Right lobe of liver (tissue), 6 donors: Measurements from ENCODE around the gene SPIRE2. TPM values are rescaled to one million over a fixed set of nuclear protein-coding genes. Genes with fewer than 3 reads are reported as not detected.

Experiments
- ATAC-seq, 4 donors: fragments of 200-7000 bp; cut with Tn5 transposase; one replicate each; pipeline ENCODE4 v1.9.1; 2020; ENCODE audit warnings: mild to moderate bottlenecking in 4 of 4, moderate library complexity in 4 of 4
- DNase-seq, 3 donors: peaks; one replicate each; pipeline ENCODE4 v3.0.0-alpha.2; 2020
- H3K27ac ChIP-seq, 3 donors: fragments of 200-600 bp; one replicate each; pipeline ENCODE4 v1.8.0; 2022
- H3K27me3 ChIP-seq, 2 donors: fragments of 200-600 bp; one replicate each; pipeline ENCODE4 v1.8.0; 2022
- H3K36me3 ChIP-seq, 4 donors: fragments of 200-600 bp; sonication (generic) in 1 of 4; one replicate each; pipeline versions ENCODE4 v1.5.1 to v1.8.0; 2017 to 2022; ENCODE audit warnings: control low read depth in 1 of 4
- H3K4me1 ChIP-seq, 4 donors: fragments of 200-600 bp; sonication (generic) in 1 of 4; one replicate each; pipeline versions ENCODE4 v1.5.1 to v1.8.0; 2017 to 2022; ENCODE audit warnings: control low read depth in 1 of 4
- H3K4me3 ChIP-seq, 3 donors: fragments of 200-600 bp; one replicate each; pipeline ENCODE4 v1.8.0; 2022
- H3K9me3 ChIP-seq, 4 donors: fragments of 200-600 bp; sonication (generic) in 1 of 4; one replicate each; pipeline versions ENCODE4 v1.5.1 to v1.8.0; 2017 to 2022; ENCODE audit warnings: control low read depth in 1 of 4
- POLR2A ChIP-seq: fragments of 450-650 bp; IDR thresholded peaks from one replicate; pipeline ENCODE4 v1.6.1; 2017; ENCODE audit warnings: antibody characterized with exemption, mild to moderate bottlenecking
- WGBS: methylation state at CpG from one replicate; pipeline ENCODE4 v1.1.6; 2018; ENCODE audit warnings: low coverage, low lambda C conversion rate; ENCODE audit not compliant: insufficient coverage; ENCODE audit errors: missing lambda C conversion rate; 5-methylcytosine and 5-hydroxymethylcytosine counted together
- intact Hi-C, 2 donors: fragments of 100-400 bp; cut with DNase I; formaldehyde crosslinking; loops; one replicate each; pipeline versions ENCODE4 v1.11.2 to v1.14.1; 2022
- total RNA-seq, 6 experiments: library from RNA; depleted of rRNA in 2 of 6; stranded (reverse); fragments of >200 nt in 2 of 6; fragmentation: NEBNext Ultra II Directional in 3 of 6; extraction: Animal tissue kit (Norgen Biotek cat#: 25700) in 3 of 6; gene quantifications; one replicate each; pipeline versions ENCODE4 v1.1.0 to v1.2.4, GENCODE V29; 2016 to 2023
- TF ChIP-seq, protein P1 (sequence below), 4 donors: fragments of 200-600 bp in 3 of 4; fragments of 450-650 bp in 1 of 4; IDR thresholded peaks; one replicate each; pipeline versions ENCODE4 v1.5.1 to v1.8.0; 2016 to 2022; ENCODE audit warnings: antibody characterized with exemption in 4 of 4, mild to moderate bottlenecking in 2 of 4
- donor health status: DM: no; HTN: yes; CAD: no.
- donor health status: DM: no; HTN: no; CAD: no.
- donor health status: DM: no; HTN: no; CAD: no.
- donor health status: DM: no; HTN: yes; CAD: no.
- donor health status: DM: no; HTN: yes; CAD: no.

Gene SPIRE2
- total RNA-seq, 6 experiments from 2014 or later, result 4.8 to 7.8 (median 6.1) TPM

DNA sequence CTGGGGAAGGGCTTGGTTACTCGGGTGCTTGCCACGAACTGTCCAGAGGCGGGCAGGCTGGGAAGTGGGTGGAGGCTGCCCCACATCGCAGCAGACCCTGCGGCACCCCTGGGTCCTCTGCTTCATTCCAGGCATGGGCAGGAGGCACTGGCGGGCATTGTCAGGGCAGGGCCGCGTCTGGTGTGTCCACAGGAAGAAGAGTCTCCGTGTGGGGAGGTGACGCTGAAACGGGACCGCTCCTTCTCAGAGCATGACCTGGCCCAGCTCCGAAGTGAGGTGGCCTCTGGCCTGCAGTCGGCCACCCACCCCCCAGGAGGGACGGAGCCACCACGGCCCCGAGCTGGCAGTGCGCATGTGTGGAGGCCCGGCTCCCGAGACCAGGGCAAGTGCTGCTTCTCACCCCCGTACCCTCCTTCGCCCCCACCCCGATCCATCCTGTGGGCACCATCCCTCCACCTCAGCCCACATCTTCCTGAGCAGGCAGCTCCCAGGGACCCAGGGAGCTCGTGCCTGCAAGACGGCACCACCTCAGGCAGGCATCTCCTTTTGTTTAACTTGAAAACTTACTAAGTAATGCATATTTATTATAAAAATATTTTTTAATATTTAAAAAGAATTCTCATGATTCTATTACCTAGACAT, 30.8 kb downstream of the SPIRE2 start:
- WGBS, result 94% methylated on average over 4 of the region's 25 CpGs
- DNase-seq (no peak), ATAC-seq (no peak)
- H3K4me1 ChIP-seq, result no peaks in the 10 kb centered on the region
- intact Hi-C loops, result no loop called here
- no peak overlapping the region for H3K4me3 ChIP-seq
- H3K27ac ChIP-seq, result no peak overlapping the region
- no peaks in the 10 kb centered on the region for H3K9me3 ChIP-seq
- TF ChIP-seq POLR2A, result no peak
- TF ChIP-seq, protein P1, sequence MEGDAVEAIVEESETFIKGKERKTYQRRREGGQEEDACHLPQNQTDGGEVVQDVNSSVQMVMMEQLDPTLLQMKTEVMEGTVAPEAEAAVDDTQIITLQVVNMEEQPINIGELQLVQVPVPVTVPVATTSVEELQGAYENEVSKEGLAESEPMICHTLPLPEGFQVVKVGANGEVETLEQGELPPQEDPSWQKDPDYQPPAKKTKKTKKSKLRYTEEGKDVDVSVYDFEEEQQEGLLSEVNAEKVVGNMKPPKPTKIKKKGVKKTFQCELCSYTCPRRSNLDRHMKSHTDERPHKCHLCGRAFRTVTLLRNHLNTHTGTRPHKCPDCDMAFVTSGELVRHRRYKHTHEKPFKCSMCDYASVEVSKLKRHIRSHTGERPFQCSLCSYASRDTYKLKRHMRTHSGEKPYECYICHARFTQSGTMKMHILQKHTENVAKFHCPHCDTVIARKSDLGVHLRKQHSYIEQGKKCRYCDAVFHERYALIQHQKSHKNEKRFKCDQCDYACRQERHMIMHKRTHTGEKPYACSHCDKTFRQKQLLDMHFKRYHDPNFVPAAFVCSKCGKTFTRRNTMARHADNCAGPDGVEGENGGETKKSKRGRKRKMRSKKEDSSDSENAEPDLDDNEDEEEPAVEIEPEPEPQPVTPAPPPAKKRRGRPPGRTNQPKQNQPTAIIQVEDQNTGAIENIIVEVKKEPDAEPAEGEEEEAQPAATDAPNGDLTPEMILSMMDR (IDR thresholded peaks at IDR 0.05), result no peak
- no peaks in the 10 kb centered on the region for H3K27me3 ChIP-seq
- no peaks in the 10 kb centered on the region for H3K36me3 ChIP-seq

DNA sequence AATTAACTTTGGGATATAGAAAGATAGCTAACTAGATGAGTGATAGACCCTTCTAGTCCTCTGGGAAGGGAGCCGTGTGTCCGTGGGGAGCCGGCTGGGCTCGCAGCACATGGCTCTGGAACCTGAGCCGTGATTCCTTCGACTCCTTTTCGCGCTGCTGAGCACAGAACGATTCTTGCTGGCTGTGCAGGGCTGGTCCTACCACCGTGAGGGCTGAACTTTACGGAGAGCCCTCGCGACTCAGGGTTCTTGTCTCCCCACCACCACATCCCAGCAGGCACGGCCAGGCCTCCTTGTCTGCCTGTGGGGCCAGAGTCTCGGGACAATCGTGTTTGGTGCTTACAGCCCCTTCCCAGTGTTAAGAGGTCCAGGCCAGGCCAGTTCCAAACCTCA, 31.3 kb downstream of the SPIRE2 start:
- no peak for TF ChIP-seq POLR2A
- TF ChIP-seq, protein P1 (IDR thresholded peaks at IDR 0.05), result no peak
- H3K4me1 ChIP-seq, result no peaks in the 10 kb centered on the region
- no peak for ATAC-seq
- H3K9me3 ChIP-seq, result no peaks in the 10 kb centered on the region
- no peak for DNase-seq
- H3K27ac ChIP-seq, result no peak overlapping the region
- no peak overlapping the region for H3K4me3 ChIP-seq
- WGBS, result 90% methylated on average over 10 of the region's 16 CpGs
- no peaks in the 10 kb centered on the region for H3K36me3 ChIP-seq
- H3K27me3 ChIP-seq, result no peaks in the 10 kb centered on the region
- intact Hi-C loops, result loop anchor here in 1 of 2 donors (10.0 kb wide), 1 partner anchor 65 kb away; no protein-coding TSS in a partner anchor

GRCh38 chr16:89860747-89861304, 32.6 kb downstream of the SPIRE2 start:
- DNase-seq (peak in 2 of 3 donors; percentile 62 to 75), ATAC-seq (peak; percentile 87 to 93 (median 90))
- 12% methylated on average over 10 of the region's 28 CpGs for WGBS
- Histone ChIP-seq H3K27ac (no peak overlapping the region), H3K9me3 (no peaks in the 10 kb centered on the region), H3K4me3 (no peak overlapping the region), H3K36me3 (no peaks in the 10 kb centered on the region), H3K4me1 (no peaks in the 10 kb centered on the region), H3K27me3 (no peaks in the 10 kb centered on the region)
- TF ChIP-seq, protein P1 (IDR thresholded peaks at IDR 0.05), result peak; percentile 93 to 95 (median 94)
- no peak for TF ChIP-seq POLR2A
- intact Hi-C loops, result loop anchor here in 1 of 2 donors (10.0 kb wide), 1 partner anchor 66 kb away; no protein-coding TSS in a partner anchor

- H3K27me3 ChIP-seq, result no peaks in the 10 kb centered on the region
- ATAC-seq, result no peak
- 100% methylated on average over 1 of the region's 12 CpGs for WGBS
- H3K4me1 ChIP-seq, result no peaks in the 10 kb centered on the region
- no peaks in the 10 kb centered on the region for H3K9me3 ChIP-seq
- H3K36me3 ChIP-seq, result no peaks in the 10 kb centered on the region
- no peak for DNase-seq
- intact Hi-C loops, result loop anchor here in 1 of 2 donors (10.0 kb wide), 1 partner anchor 67 kb away; no protein-coding TSS in a partner anchor
- H3K4me3 ChIP-seq, result no peak overlapping the region
- no peak for TF ChIP-seq POLR2A
- TF ChIP-seq, protein P1 (IDR thresholded peaks at IDR 0.05), result no peak
- no peak overlapping the region for H3K27ac ChIP-seq
Observed at GRCh38 chr16:89861648-89862047, 33.4 kb downstream of the SPIRE2 start.
